Large intestine (tissue), 3 donors: ENCODE results near the gene SUCO. TPM values are rescaled to one million over a fixed set of nuclear protein-coding genes. Genes with fewer than 3 reads are reported as not detected.
A peak's percentile ranks its signal among the peaks of the same experiment; 100 is the strongest.

Experiments used
- DNase-seq, 2 donors: peaks; one replicate each; pipeline versions ENCODE4 v3.0.0 to v3.0.0-alpha.2; 2013
- H3K27ac ChIP-seq: one replicate; pipeline ENCODE4 v1.5.1; 2013; ENCODE audit warnings: low read length
- H3K27me3 ChIP-seq: 2 replicates; pipeline ENCODE4 v1.6.1; 2013; ENCODE audit warnings: low read length; ENCODE audit not compliant: control insufficient read depth, insufficient read depth
- H3K36me3 ChIP-seq: 2 replicates; pipeline ENCODE4 v1.6.1; 2013; ENCODE audit warnings: low read length; ENCODE audit not compliant: control insufficient read depth, insufficient read depth
- H3K4me1 ChIP-seq: one replicate; pipeline ENCODE4 v1.6.1; 2013; ENCODE audit warnings: low read length; ENCODE audit not compliant: control insufficient read depth, insufficient read depth
- H3K4me3 ChIP-seq: one replicate; pipeline ENCODE4 v1.5.1; 2013; ENCODE audit warnings: low read length
- H3K9me3 ChIP-seq: one replicate; pipeline ENCODE4 v1.6.1; 2013; ENCODE audit warnings: mild to moderate bottlenecking, low read depth, low read length, moderate library complexity; ENCODE audit not compliant: control insufficient read depth
- WGBS: methylation state at CpG from one replicate; pipeline ENCODE4 v1.1.5; 2013; ENCODE audit warnings: low lambda C conversion rate; ENCODE audit not compliant: insufficient coverage; 5-methylcytosine and 5-hydroxymethylcytosine counted together
- polyA plus RNA-seq: library from polyadenylated mRNA; unstranded; fragments of 120-200 nt; gene quantifications from one replicate; pipeline ENCODE4 v1.2.1, GENCODE V29; 2013

SUCO gene
- polyA plus RNA-seq, 1 donor: 44.0 TPM

- H3K36me3 ChIP-seq: no peaks in the 10 kb centered on the region
- H3K27ac ChIP-seq: no peak overlapping the region
- H3K27me3 ChIP-seq: no peaks in the 10 kb centered on the region
- H3K4me3 ChIP-seq: no peak overlapping the region
- H3K4me1 ChIP-seq: no peaks in the 10 kb centered on the region
- no CpG with 5 or more reads among the region's 3 CpGs for WGBS
- no peaks in the 10 kb centered on the region for H3K9me3 ChIP-seq
- DNase-seq: peak in 1 of 2 donors; percentile 33
These were observed 93.9 kb downstream of the SUCO start for GRCh38 chr1:172626845-172627244.

GRCh38 chr1:172627702-172628101, 94.8 kb downstream of the SUCO start:
- H3K36me3 ChIP-seq: no peaks in the 10 kb centered on the region
- no peak overlapping the region for H3K27ac ChIP-seq
- H3K27me3 ChIP-seq: no peaks in the 10 kb centered on the region
- no peaks in the 10 kb centered on the region for H3K9me3 ChIP-seq
- H3K4me3 ChIP-seq: no peak overlapping the region
- no peaks in the 10 kb centered on the region for H3K4me1 ChIP-seq
- no peak for DNase-seq
- WGBS: no CpG with 5 or more reads among the region's 3 CpGs

GRCh38 chr1:172628401-172628800, 95.5 kb downstream of the SUCO start:
- H3K9me3 ChIP-seq: no peaks in the 10 kb centered on the region
- no peak for DNase-seq
- H3K27ac ChIP-seq: no peak overlapping the region
- no peak overlapping the region for H3K4me3 ChIP-seq
- 100% methylated on average over 1 of the region's 4 CpGs for WGBS
- H3K27me3 ChIP-seq: no peaks in the 10 kb centered on the region
- no peaks in the 10 kb centered on the region for H3K36me3 ChIP-seq
- no peaks in the 10 kb centered on the region for H3K4me1 ChIP-seq

- no peak overlapping the region for H3K4me3 ChIP-seq
- DNase-seq: no peak
- WGBS: 100% methylated on average over 1 of the region's 2 CpGs
These were observed 96.2 kb downstream of the SUCO start for GRCh38 chr1:172629170-172629569.

GRCh38 chr1:172629638-172630037, 96.7 kb downstream of the SUCO start:
- WGBS: no CpG with 5 or more reads among the region's 2 CpGs
- no peaks in the 10 kb centered on the region for H3K9me3 ChIP-seq
- no peak overlapping the region for H3K27ac ChIP-seq
- DNase-seq: no peak
- H3K36me3 ChIP-seq: no peaks in the 10 kb centered on the region
- H3K4me3 ChIP-seq: no peak overlapping the region
- H3K27me3 ChIP-seq: no peaks in the 10 kb centered on the region
- H3K4me1 ChIP-seq: no peaks in the 10 kb centered on the region

More at GRCh38 chr1:172629170-172629569, 96.2 kb downstream of the SUCO start:
- Histone ChIP-seq H3K9me3 (no peaks in the 10 kb centered on the region), H3K36me3 (no peaks in the 10 kb centered on the region), H3K4me1 (no peaks in the 10 kb centered on the region), H3K27me3 (no peaks in the 10 kb centered on the region), H3K27ac (no peak overlapping the region)

GRCh38 chr1:172630056-172630818, 97.3 kb downstream of the SUCO start:
- Histone ChIP-seq H3K27me3 (no peaks in the 10 kb centered on the region), H3K9me3 (no peaks in the 10 kb centered on the region), H3K36me3 (no peaks in the 10 kb centered on the region), H3K4me3 (no peak overlapping the region), H3K4me1 (no peaks in the 10 kb centered on the region), H3K27ac (no peak overlapping the region)
- no peak for DNase-seq
- WGBS: 100% methylated on average over 1 of the region's 11 CpGs

GRCh38 chr1:172630868-172631267, 97.9 kb downstream of the SUCO start:
- Histone ChIP-seq H3K4me3 (no peak overlapping the region), H3K4me1 (no peaks in the 10 kb centered on the region), H3K27ac (no peak overlapping the region), H3K27me3 (no peaks in the 10 kb centered on the region), H3K9me3 (no peaks in the 10 kb centered on the region), H3K36me3 (no peaks in the 10 kb centered on the region)
- DNase-seq: no peak
- WGBS: no CpG with 5 or more reads among the region's 3 CpGs

- Histone ChIP-seq H3K27ac (no peak overlapping the region), H3K36me3 (no peaks in the 10 kb centered on the region), H3K9me3 (no peaks in the 10 kb centered on the region), H3K4me3 (no peak overlapping the region), H3K27me3 (peaks cover 9% of the 10 kb centered on the region), H3K4me1 (no peaks in the 10 kb centered on the region)
- whole genome bisulfite sequencing: no CpG with 5 or more reads among the region's 2 CpGs
- no peak for DNase-seq
These were observed 104.6 kb downstream of the SUCO start for GRCh38 chr1:172637522-172637921.

GRCh38 chr1:172638249-172638648, 105.3 kb downstream of the SUCO start:
- H3K4me1 ChIP-seq: no peaks in the 10 kb centered on the region
- H3K36me3 ChIP-seq: no peaks in the 10 kb centered on the region
- no peak for DNase-seq
- no CpG with 5 or more reads among the region's 2 CpGs for WGBS
- no peak overlapping the region for H3K27ac ChIP-seq
- H3K4me3 ChIP-seq: no peak overlapping the region
- H3K27me3 ChIP-seq: peaks cover 9% of the 10 kb centered on the region
- H3K9me3 ChIP-seq: no peaks in the 10 kb centered on the region

GRCh38 chr1:172638885-172639831, 106.2 kb downstream of the SUCO start:
- H3K36me3 ChIP-seq: no peaks in the 10 kb centered on the region
- no peak overlapping the region for H3K4me3 ChIP-seq
- no peaks in the 10 kb centered on the region for H3K4me1 ChIP-seq
- H3K27ac ChIP-seq: no peak overlapping the region
- DNase-seq: no peak
- no CpG with 5 or more reads among the region's 9 CpGs for WGBS
- H3K9me3 ChIP-seq: no peaks in the 10 kb centered on the region
- peaks cover 9% of the 10 kb centered on the region for H3K27me3 ChIP-seq
